DMS53 treated with DMSO at 0.1 percent for 48 hours (cell line): ENCODE measurements around the gene TBX4.

Experiments
- DNase-seq: peaks from one replicate; lab custom pipeline; 2025; ENCODE audit not compliant: unreplicated experiment; lab: John Stamatoyannopoulos, UW

The TBX4 gene

DNA sequence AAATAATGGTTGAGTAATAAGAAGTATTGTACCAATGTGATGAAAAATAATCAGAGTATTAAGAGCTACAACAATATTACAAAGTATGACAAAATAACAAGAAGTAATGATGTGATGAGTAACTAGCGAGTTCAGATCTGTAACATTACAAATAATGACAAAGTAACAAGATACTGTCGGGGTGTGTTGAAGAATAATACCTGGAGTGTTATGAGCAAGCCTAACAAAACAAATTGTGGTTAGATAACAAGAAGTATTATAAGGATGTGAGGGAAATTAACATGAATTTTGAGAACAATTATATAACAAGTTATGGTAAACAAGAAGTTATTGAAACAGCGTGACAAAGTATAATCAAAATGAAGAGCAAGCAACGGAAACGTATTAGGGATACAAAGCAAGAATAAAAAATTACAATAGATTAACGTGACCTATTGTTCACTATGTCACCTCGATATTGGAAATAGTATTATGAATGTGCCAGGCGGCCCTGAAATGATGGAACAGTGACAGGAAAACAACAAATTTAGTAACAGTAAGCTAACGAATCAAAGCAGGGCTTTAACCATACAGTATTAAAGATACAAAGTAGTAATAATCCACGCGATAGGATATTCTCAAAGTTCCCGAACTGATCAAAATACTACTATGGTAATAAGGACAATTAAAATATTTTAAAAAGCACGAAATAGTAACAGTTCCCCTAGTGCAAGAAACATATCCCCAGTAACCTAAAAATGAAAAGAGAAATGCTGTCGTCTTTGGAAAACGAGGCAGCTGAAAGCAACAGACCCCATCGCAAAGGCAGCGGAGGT lies 1.6 kb downstream of the TBX4 start:
- no peak for DNase-seq

- DNase-seq, result no peak
Observed at GRCh38 chr17:61454381-61455323, 2.4 kb downstream of the TBX4 start.

DNA sequence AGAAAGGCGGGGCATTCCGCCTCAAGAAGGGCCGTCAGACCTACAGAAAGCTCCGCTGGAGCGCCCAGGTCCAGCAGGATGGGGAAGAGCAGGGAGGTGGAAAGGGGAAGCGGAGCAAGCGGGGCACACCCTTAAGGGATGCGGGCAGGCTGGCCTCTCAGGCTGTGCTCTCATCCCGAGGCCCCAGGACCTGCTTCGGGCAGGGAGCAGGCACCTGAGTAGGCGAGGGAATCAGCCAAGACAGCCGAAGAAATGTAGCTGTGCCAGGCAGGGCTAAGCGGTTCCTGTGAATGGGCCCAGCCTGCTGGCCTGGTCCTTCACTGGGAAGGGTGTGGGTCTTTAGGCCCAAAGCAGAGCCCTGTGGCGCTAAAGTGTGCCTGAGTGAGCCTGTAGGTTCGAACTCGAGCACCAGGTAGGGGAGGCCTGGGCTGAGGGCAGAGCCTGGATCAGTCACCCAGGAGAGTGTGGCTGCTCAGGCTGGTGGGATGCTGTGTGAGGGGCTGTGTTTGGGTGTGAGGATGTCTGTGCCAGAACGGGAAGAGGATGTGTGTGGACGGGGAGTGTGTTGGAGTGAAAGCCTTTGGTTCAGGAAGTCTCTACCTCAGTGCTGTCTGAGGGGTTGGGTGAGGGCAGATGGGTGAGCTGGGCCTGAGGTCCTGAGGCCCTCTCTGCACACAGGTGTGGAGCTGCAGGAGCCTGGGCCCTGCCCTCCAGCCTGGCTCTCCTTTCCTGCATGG lies 3.3 kb downstream of the TBX4 start:
- DNase-seq, result no peak

GRCh38 chr17:61456061-61456681 lies 3.9 kb downstream of the TBX4 start:
- no peak for DNase-seq

DNA sequence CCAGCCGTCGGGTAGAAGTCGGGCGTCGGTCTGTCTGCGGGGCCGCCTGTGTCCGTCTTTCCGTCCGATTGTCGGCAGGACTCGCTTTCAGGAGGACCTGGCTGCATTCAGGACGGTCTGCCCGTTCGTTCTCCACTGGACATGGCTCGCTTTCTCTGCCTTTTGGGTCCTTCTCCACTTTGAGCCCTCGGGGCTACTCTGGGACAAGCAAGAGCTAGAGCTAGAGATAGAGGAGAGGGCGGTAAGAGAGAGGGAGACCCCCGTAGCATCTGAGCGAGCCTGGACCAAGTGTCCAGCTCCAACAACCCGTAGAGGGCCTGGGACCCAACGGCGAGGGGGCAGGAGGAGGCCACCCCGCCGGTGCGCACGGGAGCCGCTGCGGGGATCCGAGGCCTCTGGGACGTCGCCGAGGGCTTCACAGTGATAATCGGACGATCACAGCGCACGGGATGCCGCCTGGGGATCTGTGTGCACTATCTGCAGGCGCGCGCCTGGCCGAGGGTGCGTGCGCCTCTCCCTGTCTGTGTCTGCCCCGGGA lies 4.5 kb downstream of the TBX4 start:
- no peak for DNase-seq

GRCh38 chr17:61457226-61457983 lies 5.2 kb downstream of the TBX4 start:
- no peak for DNase-seq

- no peak for DNase-seq
Observed at GRCh38 chr17:61458000-61458399, 5.8 kb downstream of the TBX4 start.

GRCh38 chr17:61458421-61459141 lies 6.4 kb downstream of the TBX4 start:
- no peak for DNase-seq

GRCh38 chr17:61459142-61459809 lies 7.1 kb downstream of the TBX4 start:
- no peak for DNase-seq

DNA sequence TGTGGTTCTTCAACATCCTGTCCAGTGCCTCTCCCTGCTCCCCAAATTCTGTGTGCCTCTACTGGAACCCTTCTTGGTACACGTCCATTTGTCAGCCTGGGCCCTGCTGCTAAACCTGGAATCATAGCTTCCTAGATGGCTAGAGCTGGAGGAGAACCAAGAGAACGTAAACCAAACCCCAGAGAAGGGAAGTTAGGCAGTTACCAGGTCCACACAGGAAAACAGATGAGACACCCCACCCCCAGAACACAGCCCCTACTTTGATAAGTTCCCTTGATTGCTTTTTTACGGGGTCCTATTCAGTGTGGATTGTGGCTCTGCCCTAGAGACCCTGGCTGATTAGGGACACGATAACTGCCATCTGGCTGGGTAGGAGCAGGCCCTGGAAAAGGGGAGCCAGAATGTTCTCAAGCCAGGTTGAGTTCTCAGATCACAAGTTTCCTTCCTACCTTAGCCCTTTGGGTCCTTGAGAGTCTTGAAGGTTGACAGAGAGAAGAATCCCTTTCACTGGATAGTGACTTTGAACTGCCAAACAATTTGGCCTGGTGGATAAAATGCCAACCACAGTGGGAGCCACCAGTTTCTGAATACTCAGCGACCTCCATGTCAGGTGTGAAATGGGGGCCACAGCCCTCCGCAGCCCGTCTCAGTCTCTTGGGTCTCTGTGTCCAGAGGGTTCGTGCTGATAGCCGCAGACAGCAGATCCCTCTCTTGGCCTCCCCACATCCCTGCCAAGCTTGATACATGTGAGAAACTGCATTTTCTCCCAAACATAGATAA lies 7.9 kb downstream of the TBX4 start:
- DNase-seq, result no peak

- no peak for DNase-seq
Observed at GRCh38 chr17:61460796-61461585, 8.8 kb downstream of the TBX4 start.

- DNase-seq, result no peak
Observed at GRCh38 chr17:61461586-61461966, 9.4 kb downstream of the TBX4 start.

DNA sequence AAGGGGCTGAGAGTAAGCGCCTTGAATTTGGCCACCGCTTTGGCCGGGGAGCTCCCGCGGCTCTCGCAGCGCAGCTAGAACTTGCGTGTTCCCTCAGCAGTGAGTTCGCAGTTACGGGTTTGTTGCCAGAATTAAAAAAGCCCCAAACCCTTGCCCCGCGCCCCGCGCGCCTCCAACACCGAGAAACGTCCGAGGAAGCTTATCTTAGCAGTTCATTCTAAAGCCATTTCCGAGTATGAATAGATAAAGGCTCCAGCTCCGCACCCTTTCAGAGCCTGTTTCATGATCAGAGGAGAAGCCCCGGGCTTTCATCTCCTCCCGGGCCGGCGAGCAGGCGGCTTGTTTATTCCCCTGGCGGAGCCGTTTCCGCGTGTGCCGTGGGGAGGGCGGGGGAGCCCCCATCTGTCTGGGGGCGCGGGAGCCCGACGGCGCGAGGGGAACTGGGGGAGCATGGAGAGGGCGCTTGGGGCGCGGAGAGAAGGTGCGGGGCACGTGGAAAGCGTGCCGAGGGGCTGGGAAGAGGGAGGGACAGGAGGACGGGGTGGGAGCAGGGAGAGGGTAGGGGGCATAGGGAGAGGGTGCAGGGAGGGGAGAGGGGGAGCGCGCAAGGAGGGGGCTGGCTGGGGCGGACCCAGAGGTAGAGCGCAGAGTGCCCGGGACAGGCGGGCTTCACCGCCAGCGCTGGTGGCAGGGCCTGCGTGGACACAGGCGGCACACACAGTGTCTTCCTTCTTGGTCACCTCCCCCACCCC lies 9.9 kb downstream of the TBX4 start:
- no peak for DNase-seq

DNA sequence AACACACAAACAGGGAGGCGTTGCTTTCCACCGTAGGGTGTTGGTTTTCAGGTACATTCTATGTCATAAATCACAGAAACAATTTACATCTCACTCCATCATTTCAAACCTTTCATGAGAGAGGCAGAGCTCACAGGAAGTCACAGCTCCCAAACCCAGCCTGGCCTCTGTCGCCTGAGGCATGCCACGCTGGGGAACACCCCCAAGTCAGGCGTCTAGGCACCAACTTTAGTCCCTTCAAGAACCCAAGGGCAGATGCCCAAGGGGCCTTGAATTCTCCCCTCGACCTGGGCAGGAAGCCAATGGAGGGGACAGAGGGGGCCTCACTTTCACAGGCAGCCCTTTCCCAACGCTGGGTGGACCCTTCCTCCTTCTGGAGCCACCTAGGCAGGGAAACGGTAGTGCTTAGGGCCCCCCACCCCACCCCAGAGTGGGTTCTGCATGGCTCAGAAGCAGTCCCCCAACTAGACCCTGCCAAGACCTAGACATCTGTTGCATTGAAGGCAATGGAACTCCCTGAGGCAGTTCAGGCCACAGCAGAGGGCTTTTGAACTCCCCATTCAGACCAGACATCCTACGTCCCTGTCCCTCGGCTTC lies 10.6 kb downstream of the TBX4 start:
- no peak for DNase-seq

- no peak for DNase-seq
Observed at GRCh38 chr17:61463316-61464129, 11.3 kb downstream of the TBX4 start.
